CD4-positive, alpha-beta T cell treated with Interleukin-2 at 100 ng/mL for 4 hours (primary cell): ENCODE measurements around the gene SHC4.

ENCODE experiments used
- DNase-seq: peaks from one replicate; pipeline ENCODE4 v3.0.0-alpha.2; 2020; ENCODE audit warnings: low spot score

Gene SHC4

DNA sequence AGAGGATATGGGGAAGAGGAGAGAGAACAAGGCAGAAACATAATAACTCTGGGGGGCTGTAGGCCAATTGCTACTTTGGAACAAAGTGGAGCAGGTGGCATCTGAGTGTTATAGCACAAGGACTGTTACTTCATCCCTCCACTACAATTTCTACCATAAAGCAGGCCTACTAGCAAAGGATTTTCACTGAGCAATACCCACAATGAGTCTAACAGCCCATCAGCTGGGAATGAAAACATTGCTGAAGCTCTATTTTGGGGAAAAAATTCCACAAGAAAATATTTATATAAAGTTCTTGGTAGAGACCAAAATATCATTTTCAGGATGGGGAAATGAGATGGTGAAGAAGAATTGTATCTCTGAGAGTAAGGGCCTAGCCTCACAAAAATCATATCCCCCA lies 3.6 kb upstream of the SHC4 start:
- no peak for DNase-seq

- DNase-seq = peak; percentile 42
These were observed 3.0 kb upstream of the SHC4 start for GRCh38 chr15:48966595-48967301.

DNA sequence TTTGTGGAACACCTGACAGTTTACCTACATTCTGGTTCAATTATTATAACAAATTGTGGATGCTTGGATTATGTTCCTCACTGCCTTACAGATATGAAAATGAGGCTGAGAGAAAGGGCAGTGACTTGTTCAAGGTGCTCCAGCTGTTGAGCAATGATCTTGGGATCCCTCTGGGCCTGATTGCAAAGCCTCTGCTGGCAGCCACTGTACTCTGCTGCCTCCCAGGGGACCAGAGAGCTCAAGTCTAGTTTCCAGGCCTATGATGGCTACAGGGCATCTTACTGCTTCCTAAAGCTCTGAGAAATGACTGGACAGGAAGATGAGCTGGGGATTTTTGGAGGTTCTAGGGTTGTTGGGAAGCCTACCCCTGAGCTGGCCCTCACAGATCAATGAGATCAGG lies 2.3 kb upstream of the SHC4 start:
- DNase-seq = no peak

DNA sequence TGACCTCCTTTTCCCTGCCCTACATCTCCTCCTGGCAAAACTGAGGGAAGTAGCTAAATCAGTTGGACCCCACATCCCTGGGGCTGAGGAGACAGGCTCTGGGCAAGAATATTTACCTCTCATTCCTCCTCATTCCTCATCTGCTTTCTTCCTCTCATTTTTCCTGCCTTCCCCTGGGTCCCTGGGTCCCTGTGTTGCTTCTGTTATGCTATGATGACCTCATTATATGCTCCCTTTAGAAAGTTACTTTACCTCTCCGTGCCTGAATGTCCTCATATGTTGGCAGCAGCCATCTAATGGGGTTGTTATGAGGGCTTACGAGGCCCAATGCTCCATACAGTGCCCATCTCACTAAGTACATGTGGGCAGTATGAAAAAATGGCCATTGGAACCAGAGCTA lies 1.2 kb upstream of the SHC4 start:
- DNase-seq = no peak

DNA sequence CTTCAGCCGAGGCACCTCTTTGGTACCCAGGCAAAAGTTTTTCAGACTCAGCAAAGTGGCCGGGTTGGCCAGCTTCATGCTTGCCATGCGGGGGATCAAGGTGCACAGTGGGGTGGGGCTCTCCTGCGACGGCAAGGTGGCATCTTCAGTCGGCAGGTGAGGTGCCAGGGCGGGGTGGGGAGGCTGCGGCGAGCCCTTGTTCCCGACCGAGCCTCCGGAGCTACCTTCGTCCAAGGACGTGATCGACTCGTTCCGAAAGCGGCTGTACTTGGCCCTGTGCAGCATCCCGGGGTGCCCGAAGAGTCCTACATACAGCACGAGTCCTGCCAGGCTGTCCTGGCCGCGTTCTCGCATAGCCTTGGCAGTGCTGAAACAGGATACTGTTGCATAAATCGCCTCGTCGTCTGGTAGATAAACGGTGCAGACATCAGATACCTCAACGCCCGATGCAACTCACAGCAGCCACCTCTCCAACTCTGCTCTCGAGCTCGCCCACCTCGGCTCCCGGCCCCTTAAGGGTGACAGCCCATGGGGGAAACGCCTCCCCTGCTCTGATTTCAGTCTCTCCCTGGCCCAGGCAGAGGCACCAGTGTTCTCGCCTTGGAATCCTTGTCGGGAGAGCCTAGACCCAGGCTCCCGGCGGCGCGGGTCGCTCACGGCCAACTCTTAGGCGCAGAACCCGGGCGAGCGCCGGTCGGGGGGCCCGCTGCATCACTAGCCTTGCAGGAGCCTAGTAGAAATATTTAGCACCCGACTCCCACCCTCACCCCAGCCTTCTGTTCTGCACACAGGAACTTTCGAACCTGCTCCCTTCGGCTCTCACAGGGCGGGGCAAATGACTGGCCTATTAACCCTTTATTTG lies 826 bp downstream of the SHC4 start:
- DNase-seq = no peak

- DNase-seq = no peak
These were observed 7.8 kb downstream of the SHC4 start for GRCh38 chr15:48955967-48956366.

GRCh38 chr15:48955370-48955769 lies 8.3 kb downstream of the SHC4 start:
- DNase-seq = no peak

DNA sequence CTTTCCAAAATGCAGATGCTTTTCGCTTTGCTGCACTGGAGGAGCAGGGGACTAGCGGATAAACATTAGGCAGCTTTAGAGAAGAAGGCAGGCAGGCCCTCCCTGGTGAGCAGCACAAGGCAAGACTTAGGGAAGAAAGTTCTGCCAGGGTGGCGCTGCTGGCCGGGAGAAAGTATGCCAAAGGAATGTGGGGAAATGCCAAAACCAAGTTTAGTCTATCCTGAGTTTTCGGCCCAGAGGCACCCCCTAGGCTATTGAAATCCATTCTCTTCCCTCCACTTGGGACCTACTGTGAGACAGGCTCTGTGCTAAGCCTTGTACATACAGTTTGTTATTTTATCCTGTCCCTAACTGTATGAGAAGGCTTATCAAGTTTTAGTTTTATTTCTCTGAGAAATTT lies 9.2 kb downstream of the SHC4 start:
- no peak for DNase-seq

DNA sequence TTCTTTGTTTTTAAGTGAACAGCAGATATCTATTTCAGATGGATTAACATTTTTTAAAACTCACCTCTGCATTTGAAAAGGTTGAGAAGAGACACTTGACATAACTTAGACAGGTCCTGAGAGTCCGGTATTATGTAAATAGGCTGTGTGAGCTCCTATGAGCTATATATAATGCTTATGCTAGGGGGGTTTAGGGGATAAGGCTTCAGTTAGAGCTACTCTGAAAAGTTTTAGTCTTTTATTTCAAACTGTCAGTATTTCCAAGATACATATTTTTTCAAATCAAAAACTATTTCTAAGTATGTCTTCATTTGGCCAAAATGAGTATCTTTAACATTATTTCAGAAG lies 16.9 kb downstream of the SHC4 start:
- DNase-seq = no peak

GRCh38 chr15:48946074-48946839 lies 17.5 kb downstream of the SHC4 start:
- DNase-seq = no peak

- DNase-seq = no peak
These were observed 18.3 kb downstream of the SHC4 start for GRCh38 chr15:48945386-48945785.

DNA sequence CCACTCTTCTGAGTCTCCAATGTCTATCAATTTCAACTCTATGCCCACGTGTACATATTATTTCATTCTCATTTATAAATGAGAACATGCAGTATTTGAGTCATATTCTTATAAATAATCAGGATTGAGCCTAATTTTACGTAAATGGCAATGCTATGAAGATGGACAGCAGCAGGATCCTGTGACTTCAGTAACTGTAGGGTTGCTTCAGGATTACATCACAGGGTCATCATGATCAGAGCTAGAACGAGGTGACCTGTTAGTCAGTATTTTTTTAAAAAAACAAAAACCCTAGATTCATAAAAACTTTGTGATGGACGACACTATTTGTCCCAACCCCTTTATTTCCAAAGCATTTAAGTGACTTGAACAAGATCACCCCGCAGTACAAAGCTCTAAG lies 21.8 kb downstream of the SHC4 start:
- DNase-seq = no peak

DNA sequence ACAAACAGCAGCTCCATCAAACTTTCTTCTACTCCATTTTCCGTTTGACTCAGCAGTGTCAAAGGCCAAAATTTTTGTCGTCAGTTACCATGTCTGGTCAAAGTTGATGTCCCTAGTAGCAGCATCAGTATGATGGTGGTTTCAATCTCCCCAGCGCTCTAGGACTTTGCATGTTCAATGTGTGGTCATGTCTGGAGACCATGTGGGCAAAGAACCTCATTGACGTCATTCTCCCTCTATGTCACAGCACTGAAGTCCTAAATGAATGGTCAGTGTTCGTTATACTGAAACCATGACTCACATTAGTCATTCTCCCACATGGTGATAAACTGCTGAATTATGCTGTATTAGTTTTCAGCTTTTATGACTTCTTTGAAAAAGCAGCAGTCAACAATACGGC lies 23.2 kb downstream of the SHC4 start:
- DNase-seq = no peak

DNA sequence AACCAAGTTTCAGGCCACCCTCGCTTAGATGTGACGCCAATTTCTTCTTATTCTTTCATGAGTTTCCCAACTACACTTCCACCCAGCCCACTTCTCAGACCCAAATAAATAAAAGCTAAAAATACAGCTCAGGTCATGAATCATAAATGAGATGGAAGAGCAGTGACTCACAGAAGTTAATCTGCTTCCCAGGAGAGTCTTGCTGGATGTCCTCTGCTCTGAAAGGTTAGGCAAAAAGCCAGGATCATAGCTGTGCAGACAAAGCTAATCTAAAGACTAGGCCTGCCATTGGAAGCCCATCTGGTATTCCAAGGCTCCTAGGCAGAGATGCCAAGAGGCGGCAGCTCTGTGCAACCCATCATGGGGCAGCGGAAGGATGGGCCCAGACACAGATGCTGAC lies 24.1 kb downstream of the SHC4 start:
- no peak for DNase-seq

GRCh38 chr15:48937886-48938285 lies 25.8 kb downstream of the SHC4 start:
- no peak for DNase-seq

GRCh38 chr15:48936666-48937065 lies 27.1 kb downstream of the SHC4 start:
- no peak for DNase-seq

GRCh38 chr15:48935236-48935635 lies 28.5 kb downstream of the SHC4 start:
- no peak for DNase-seq

DNA sequence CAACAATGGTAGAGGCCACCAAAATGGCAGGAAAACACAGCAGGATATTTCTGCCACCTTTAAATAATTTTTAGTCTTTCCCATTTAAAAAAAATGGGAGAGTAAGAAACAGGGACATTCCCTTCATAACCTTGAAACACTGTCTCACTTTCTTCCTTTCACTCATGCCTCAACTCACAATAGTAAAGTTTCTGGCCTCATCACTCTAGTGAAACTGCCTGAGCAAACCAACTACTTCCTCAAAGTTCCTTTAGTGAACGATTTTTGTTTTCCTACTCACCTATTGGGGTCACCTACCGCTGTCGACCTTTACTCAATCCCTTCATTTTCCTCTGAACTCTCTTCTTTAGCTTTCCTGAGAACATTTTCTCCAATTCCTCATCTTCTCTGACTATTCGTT lies 33.0 kb downstream of the SHC4 start:
- DNase-seq = no peak

GRCh38 chr15:48929661-48930060 lies 34.1 kb downstream of the SHC4 start:
- DNase-seq = no peak

- no peak for DNase-seq
These were observed 34.7 kb downstream of the SHC4 start for GRCh38 chr15:48928877-48929538.

DNA sequence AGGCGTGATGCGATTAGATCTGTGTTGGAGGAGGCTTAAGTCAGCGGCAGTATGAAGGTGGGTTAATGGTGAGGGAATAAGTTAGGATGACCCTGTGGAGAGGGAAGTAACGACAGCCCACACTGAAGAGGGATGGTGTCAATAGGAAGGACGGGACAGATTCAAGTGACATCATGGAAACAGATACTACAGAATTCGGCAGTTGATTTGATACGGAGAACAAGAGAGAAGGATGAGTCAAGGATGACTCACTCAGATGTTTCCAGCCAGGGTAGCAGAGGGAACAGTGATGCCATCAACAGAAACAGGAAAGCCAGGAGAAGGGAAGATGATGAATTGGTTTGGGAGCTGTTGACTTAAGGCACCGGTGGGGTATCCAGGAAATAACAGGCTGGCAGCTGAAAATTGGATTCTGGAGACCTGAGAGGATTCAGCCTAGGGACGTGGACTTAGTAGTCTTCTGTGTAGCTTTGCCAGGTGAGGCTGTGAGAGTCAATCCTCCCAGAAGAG lies 38.0 kb downstream of the SHC4 start:
- no peak for DNase-seq
